Aorta (tissue), 5 donors: ENCODE measurements around the gene ABHD5. TPM values are rescaled to one million over a fixed set of nuclear protein-coding genes. Genes with fewer than 3 reads are reported as not detected.
A peak's percentile ranks its signal among the peaks of the same experiment; 100 is the strongest.

ENCODE experiments used
- ATAC-seq: fragments of 200-7000 bp; cut with Tn5 transposase; one replicate; pipeline ENCODE4 v1.9.1; 2022; ENCODE audit warnings: moderate library complexity; ENCODE audit not compliant: low FRiP score
- DNase-seq, 2 donors: peaks; one replicate each; pipeline ENCODE4 v3.0.0-alpha.2; 2020
- H3K27ac ChIP-seq, 2 donors: one replicate each; pipeline ENCODE4 v1.5.1; 2013; ENCODE audit warnings: low read length in 2 of 2, mild to moderate bottlenecking in 2 of 2, moderate library complexity in 2 of 2, control low read depth in 1 of 2, inconsistent platforms in 1 of 2, low read depth in 1 of 2
- H3K27me3 ChIP-seq, 2 donors: one replicate each; pipeline ENCODE4 v1.6.1; 2013; ENCODE audit warnings: control low read depth in 1 of 2, low read length in 1 of 2, mild to moderate bottlenecking in 1 of 2, moderate library complexity in 1 of 2; ENCODE audit not compliant: insufficient read depth in 2 of 2, control insufficient read depth in 1 of 2
- H3K36me3 ChIP-seq, 2 donors: one replicate each; pipeline ENCODE4 v1.6.1; 2013; ENCODE audit warnings: control low read depth in 1 of 2, low read length in 1 of 2, mild to moderate bottlenecking in 1 of 2; ENCODE audit not compliant: insufficient read depth in 2 of 2, control insufficient read depth in 1 of 2
- H3K4me1 ChIP-seq, 2 donors: one replicate each; pipeline ENCODE4 v1.6.1; 2013; ENCODE audit warnings: low read length in 2 of 2, control low read depth in 1 of 2, mild to moderate bottlenecking in 1 of 2, moderate library complexity in 1 of 2; ENCODE audit not compliant: insufficient read depth in 2 of 2, control insufficient read depth in 1 of 2
- H3K4me3 ChIP-seq, 2 donors: one replicate each; pipeline ENCODE4 v1.5.1; 2013; ENCODE audit warnings: low read length in 2 of 2, control low read depth in 1 of 2, mild to moderate bottlenecking in 1 of 2
- H3K9me3 ChIP-seq: one replicate; pipeline ENCODE4 v1.6.1; 2013; ENCODE audit warnings: mild to moderate bottlenecking, low read length; ENCODE audit not compliant: control insufficient read depth
- WGBS, 2 donors: extraction: QIAGEN DNeasy Blood & Tissue Kit; methylation state at CpG; one replicate each; pipeline ENCODE4 v1.1.7; 2013; 5-methylcytosine and 5-hydroxymethylcytosine counted together
- intact Hi-C, 2 donors: fragments of 100-400 bp; cut with DNase I; formaldehyde crosslinking; loops; one replicate each; pipeline versions ENCODE4 v1.14.2 to v1.15.0; 2022
- polyA plus RNA-seq, 2 donors: library from polyadenylated mRNA; stranded (reverse); fragments of 200-250 nt; gene quantifications; one replicate each; pipeline ENCODE4 v1.2.3, GENCODE V29; 2013
- total RNA-seq, 2 donors: library from RNA; stranded (reverse); fragmentation: NEBNext Ultra II Directional; extraction: Animal tissue kit (Norgen Biotek cat#: 25700); gene quantifications; one replicate each; pipeline ENCODE4 v1.2.1, GENCODE V29; 2021
- donor health status: healthy with polysubstance abuse.
- donor health status: Bipolar disorder and iron deficiency.
- donor health status: DM: no; HTN: no; CAD: no.
- donor health status: DM: no; HTN: no; CAD: no.
- donor health status: DM: yes; HTN: yes; CAD: no.

Gene ABHD5
- total and polyA plus RNA-seq, 4 donors, result 8.6 to 28.8 (median 15.4) TPM

GRCh38 chr3:43770426-43771103, 79.8 kb downstream of the ABHD5 start:
- H3K9me3 ChIP-seq, result no peaks in the 10 kb centered on the region
- 4 to 13% methylated on average over 11 of the region's 11 CpGs for WGBS, 2 donors
- H3K4me3 ChIP-seq, result no peak overlapping the region
- no peaks in the 10 kb centered on the region for H3K4me1 ChIP-seq
- peak; percentile 81 for ATAC-seq
- no peaks in the 10 kb centered on the region for H3K27me3 ChIP-seq
- H3K36me3 ChIP-seq, result no peaks in the 10 kb centered on the region
- peak; percentile 80 to 86 for DNase-seq
- intact Hi-C loops, result loop anchor here (5.0 to 10.0 kb wide), 7 partner anchors 38 to 486 kb away; partner anchors contain the start of gene SNRK (in 1 of the 2)
- H3K27ac ChIP-seq, result peak overlapping the region; percentile 82 to 85

DNA sequence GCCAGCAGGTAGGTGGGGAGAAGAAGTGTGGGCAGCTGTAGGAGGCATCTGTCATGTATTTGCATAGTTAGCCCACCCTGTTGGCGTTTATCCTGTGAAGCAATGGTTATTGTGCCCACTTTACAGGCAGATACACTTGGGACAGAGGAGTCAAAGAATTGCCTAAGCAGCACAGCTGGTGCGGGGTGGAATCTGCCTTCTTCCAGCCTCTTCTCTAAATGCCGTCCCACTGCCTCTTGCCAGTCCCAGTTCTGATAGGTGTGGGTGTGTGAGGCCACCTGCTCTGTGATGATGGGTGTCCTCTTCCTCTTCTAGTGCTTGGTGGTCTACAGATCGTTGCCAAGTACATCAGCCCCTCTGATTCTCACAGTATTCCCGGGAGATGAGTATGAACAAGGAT, 80.9 kb downstream of the ABHD5 start:
- Histone ChIP-seq H3K9me3 (no peaks in the 10 kb centered on the region), H3K4me1 (no peaks in the 10 kb centered on the region), H3K27me3 (no peaks in the 10 kb centered on the region), H3K27ac (peak overlapping the region in 1 of 2 donors; percentile 73), H3K4me3 (no peak overlapping the region), H3K36me3 (no peaks in the 10 kb centered on the region)
- intact Hi-C loops, result loop anchor here (5.0 to 10.0 kb wide), 7 partner anchors 39 to 487 kb away; partner anchors contain the start of gene SNRK (in 1 of the 2)
- 80 to 81% methylated on average over 5 of the region's 5 CpGs for WGBS, 2 donors
- no peak for ATAC-seq
- DNase-seq, result no peak

DNA sequence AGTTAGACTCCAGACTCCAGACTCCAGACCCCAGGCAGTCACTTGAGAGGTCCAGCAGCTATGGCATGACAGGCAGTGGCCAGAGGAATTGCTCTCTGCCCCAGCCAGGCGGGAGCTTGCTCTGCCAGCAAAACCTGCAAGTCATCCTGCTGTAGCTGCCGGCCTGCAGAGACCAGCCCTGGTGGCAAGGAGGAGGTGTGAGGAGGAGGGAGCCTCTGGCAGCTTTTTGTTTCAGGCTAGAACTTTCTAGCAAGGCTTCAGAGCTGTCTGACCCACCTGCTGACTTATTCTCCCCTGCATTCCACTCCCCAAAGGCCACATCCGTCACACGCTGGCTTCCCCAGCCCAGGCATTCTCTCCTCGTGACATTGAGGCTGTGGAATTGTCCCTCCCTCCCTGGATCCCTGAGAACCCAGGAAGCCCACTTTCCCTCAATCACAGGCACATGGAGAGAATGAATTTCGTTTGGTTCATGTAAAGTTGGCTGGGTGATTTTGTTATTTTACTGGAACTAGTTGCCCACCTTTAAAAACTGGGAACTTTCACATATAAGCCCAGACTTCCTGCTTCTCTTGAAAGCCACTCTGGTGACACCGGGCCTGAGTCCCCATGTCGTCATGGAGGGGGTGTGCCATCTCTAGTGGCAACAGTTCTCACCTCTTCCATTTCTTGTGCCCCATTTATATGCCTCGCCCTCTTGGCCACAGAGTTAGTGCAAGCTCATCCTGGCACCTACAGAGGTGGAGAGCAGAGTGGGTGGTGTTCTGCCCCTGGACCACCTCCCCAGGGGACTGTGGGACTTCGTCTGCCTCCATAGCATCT, 82.7 kb downstream of the ABHD5 start:
- H3K4me3 ChIP-seq, result no peak overlapping the region
- DNase-seq, result peak in 1 of 2 donors; percentile 80
- no peaks in the 10 kb centered on the region for H3K27me3 ChIP-seq
- H3K4me1 ChIP-seq, result no peaks in the 10 kb centered on the region
- H3K9me3 ChIP-seq, result no peaks in the 10 kb centered on the region
- no peaks in the 10 kb centered on the region for H3K36me3 ChIP-seq
- peak overlapping the region; percentile 16 to 82 for H3K27ac ChIP-seq
- WGBS, 2 donors, result 35 to 41% methylated on average over 10 of the region's 10 CpGs
- intact Hi-C loops, result loop anchor here (5.0 to 10.0 kb wide), 7 partner anchors 41 to 489 kb away; partner anchors contain the start of gene SNRK (in 1 of the 2)
- ATAC-seq, result no peak

- ATAC-seq (no peak), DNase-seq (no peak)
- Histone ChIP-seq H3K27me3 (no peaks in the 10 kb centered on the region), H3K36me3 (no peaks in the 10 kb centered on the region), H3K4me1 (no peaks in the 10 kb centered on the region), H3K27ac (no peak overlapping the region), H3K4me3 (no peak overlapping the region), H3K9me3 (no peaks in the 10 kb centered on the region)
- intact Hi-C loops, result loop anchor here (5.0 to 10.0 kb wide), 7 partner anchors 42 to 490 kb away; partner anchors contain the start of gene SNRK (in 1 of the 2)
- 87 to 91% methylated on average over 4 of the region's 4 CpGs for WGBS, 2 donors
Observed at GRCh38 chr3:43774799-43775198, 84.1 kb downstream of the ABHD5 start.

DNA sequence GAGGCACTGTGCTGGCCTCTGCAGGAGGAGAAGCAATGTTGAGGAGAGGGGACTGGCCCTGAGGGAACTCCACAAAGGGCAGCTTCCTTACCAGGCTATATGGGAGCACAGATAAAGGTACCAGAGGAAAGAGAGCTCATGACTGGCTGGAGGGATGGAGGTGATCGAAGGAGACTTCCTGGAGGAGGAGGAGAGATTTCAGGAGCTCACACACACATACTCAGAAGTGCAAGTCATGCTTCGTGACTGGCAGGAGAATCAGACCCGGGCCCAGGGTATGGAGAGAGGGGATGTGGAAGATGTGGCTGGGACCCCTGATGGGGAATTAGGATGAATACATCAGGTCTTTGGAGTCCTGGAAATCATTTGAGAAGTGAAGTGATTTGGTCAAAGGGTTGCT, 85.4 kb downstream of the ABHD5 start:
- H3K27me3 ChIP-seq, result no peaks in the 10 kb centered on the region
- intact Hi-C loops, result loop anchor here (10.0 kb wide), 4 partner anchors 99 to 491 kb away; partner anchors contain the start of gene SNRK (in 1 of the 2)
- no peak for DNase-seq

DNA sequence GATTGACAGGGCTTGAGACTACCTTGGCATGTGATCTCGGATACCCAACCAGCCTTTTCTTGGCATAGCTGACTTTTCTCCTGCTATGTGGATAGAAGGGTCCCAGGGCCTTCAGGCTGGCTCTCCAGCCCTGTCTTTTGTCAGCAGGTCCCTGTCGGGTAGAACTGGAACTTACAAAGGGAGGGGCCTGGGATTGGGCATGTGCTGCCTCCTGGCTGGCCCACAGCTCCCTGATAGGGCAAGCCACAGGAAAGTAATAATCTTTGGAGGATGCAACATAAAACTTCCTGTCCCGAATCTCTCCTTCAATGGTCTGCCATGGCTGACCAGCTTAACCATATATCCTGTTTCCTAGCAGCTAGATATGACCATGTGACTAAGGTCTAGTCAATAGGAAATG, 89.1 kb downstream of the ABHD5 start:
- ATAC-seq (no peak), DNase-seq (no peak)
- no peaks in the 10 kb centered on the region for H3K36me3 ChIP-seq
- H3K9me3 ChIP-seq, result peaks cover 3% of the 10 kb centered on the region
- H3K27ac ChIP-seq, result no peak overlapping the region
- intact Hi-C loops, result loop anchor here (10.0 kb wide), 4 partner anchors 95 to 495 kb away; partner anchors contain the start of gene SNRK (in 1 of the 2)
- no peak overlapping the region for H3K4me3 ChIP-seq
- no peaks in the 10 kb centered on the region for H3K4me1 ChIP-seq
- H3K27me3 ChIP-seq, result no peaks in the 10 kb centered on the region
- 73 to 84% methylated on average over 3 of the region's 3 CpGs for WGBS, 2 donors

More for the DNA sequence above, 85.4 kb downstream of the ABHD5 start:
- no peak for ATAC-seq
- no peak overlapping the region for H3K27ac ChIP-seq
- 96 to 99% methylated on average over 3 of the region's 3 CpGs for WGBS, 2 donors
- H3K36me3 ChIP-seq, result no peaks in the 10 kb centered on the region
- no peaks in the 10 kb centered on the region for H3K9me3 ChIP-seq
- no peak overlapping the region for H3K4me3 ChIP-seq
- H3K4me1 ChIP-seq, result no peaks in the 10 kb centered on the region

- intact Hi-C loops, result no loop called here
- 79 to 81% methylated on average over 2 of the region's 2 CpGs for WGBS, 2 donors
Observed at GRCh38 chr3:43782541-43782940, 91.8 kb downstream of the ABHD5 start.

More at GRCh38 chr3:43782541-43782940, 91.8 kb downstream of the ABHD5 start:
- Histone ChIP-seq H3K27ac (no peak overlapping the region), H3K27me3 (no peaks in the 10 kb centered on the region), H3K9me3 (peaks cover 3% of the 10 kb centered on the region), H3K4me3 (no peak overlapping the region), H3K36me3 (no peaks in the 10 kb centered on the region), H3K4me1 (no peaks in the 10 kb centered on the region)
- DNase-seq (no peak), ATAC-seq (no peak)
